AG04449 (cell line): Measurements from ENCODE around the gene KIFC3.

Source experiments
- CTCF ChIA-PET: fragments of 350-600 bp; formaldehyde crosslinking; extraction: SDS; loops from one replicate; lab custom pipeline; 2021; ENCODE audit warnings: antibody characterized with exemption; lab: Yijun Ruan, JAX
- POLR2A ChIA-PET: fragments of 400-600, 350-600 bp; formaldehyde crosslinking; extraction: SDS; loops from one replicate; lab custom pipeline; 2020; ENCODE audit warnings: antibody characterized with exemption, inconsistent platforms; lab: Yijun Ruan, JAX
- DNase-seq: peaks from one replicate; pipeline ENCODE4 v3.0.0-alpha.2; 2010; ENCODE audit warnings: low read depth, low spot score
- H3K4me3 ChIP-seq: 2 replicates; pipeline ENCODE4 v1.5.1; 2011; ENCODE audit warnings: low read depth, mild to moderate bottlenecking, control low read depth, low read length
- TF ChIP-seq, protein P1 (sequence below): IDR thresholded peaks from one replicate; pipeline ENCODE4 v1.5.1; 2011; ENCODE audit warnings: mild to moderate bottlenecking, moderate library complexity, low read length, control low read depth, inconsistent platforms; ENCODE audit not compliant: insufficient read depth; ENCODE audit errors: missing control alignments

The KIFC3 gene

DNA sequence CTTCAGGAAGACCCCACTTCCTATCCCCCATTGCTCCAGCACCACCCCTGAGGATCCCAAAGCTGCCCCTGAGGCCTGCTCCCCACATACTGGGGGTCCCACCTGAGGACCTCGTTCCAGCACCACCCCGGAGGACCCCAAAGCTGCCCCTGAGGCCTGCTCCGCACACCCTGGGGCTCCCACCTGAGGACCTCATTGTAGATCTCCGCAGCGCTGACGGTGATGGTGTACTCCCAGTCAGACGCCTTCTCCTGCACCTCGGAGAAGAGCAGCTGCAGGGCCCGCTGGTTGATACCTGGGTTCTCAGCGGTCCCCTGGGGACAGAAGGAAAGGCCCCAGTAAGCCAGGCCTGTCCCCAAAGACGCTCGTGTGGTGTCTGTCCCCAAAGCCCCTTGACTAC, 40.3 kb downstream of the KIFC3 start:
- ChIA-PET POLR2A (no interaction called here), CTCF (interaction anchor here (1.1 to 1.8 kb wide), 3 partner anchors 12 to 101 kb away, joined by 3 to 7 read pairs (median 4); no protein-coding TSS in a partner anchor)
- no peak for DNase-seq
- no peak overlapping the region for H3K4me3 ChIP-seq
- TF ChIP-seq, protein P1, sequence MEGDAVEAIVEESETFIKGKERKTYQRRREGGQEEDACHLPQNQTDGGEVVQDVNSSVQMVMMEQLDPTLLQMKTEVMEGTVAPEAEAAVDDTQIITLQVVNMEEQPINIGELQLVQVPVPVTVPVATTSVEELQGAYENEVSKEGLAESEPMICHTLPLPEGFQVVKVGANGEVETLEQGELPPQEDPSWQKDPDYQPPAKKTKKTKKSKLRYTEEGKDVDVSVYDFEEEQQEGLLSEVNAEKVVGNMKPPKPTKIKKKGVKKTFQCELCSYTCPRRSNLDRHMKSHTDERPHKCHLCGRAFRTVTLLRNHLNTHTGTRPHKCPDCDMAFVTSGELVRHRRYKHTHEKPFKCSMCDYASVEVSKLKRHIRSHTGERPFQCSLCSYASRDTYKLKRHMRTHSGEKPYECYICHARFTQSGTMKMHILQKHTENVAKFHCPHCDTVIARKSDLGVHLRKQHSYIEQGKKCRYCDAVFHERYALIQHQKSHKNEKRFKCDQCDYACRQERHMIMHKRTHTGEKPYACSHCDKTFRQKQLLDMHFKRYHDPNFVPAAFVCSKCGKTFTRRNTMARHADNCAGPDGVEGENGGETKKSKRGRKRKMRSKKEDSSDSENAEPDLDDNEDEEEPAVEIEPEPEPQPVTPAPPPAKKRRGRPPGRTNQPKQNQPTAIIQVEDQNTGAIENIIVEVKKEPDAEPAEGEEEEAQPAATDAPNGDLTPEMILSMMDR, result no peak

DNA sequence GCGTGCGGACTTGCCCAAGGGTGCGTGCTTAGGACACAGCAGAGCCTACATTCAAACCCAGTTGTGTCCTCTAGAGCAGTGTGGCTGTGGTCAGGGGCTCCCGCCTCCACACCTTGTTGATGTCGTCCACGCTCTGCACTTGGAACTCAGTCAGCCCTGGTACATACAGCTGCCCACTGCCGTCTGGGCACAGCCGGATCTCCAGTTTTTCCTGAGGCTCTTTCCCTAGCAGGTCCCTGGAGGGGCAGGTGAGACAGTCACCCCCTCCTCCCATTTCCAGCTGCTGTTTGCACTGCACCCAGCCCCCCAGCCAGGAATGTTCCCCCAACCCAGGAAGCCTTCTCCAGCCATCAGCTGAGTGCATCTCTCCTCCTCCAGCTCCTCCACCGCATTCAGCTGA, 41.0 kb downstream of the KIFC3 start:
- CTCF ChIA-PET, result interaction anchor here (1.4 to 1.8 kb wide), 2 partner anchors 13 to 102 kb away, joined by 4 to 7 read pairs; no protein-coding TSS in a partner anchor

DNA sequence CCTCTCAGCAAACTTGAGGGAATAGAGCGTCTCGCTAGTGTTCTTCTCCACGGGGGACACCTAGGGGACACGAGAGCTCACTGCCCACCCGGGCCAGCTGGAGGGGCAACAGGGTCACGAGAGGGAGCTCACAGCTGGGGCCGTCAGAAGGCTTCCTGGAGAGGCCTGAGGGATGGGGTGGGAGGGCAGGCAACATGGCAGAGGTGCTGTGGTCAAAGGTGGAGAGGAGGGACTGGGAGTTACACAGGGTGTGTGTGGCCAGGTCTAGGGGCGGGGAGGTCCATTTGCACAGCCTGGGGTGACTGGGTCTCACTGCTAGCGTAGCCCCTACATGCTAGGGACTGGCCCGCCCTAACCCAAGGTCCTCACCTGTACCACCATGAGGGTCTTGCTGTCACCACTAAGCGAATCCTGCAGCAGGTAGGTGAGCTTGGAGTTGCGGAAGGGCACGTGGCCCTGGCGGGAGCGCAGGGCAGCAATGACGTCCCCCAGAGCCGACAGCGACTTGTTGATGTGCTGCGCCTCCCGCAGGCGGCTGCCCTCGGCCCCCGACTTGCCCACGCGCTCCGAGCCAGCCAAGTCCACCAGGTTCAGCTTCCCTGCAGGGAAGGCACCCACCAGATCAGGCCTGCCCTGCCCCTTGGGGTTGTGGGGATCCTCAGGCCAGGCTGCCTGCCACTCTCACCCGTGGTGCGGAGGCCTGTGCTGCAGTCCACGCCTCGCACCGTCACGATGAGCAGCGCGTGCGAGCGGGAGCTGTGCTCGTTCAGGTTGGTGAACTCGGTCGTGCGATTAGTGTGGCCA, 41.7 kb downstream of the KIFC3 start:
- no peak for DNase-seq
- TF ChIP-seq, protein P1, result no peak
- no peak overlapping the region for H3K4me3 ChIP-seq
- CTCF ChIA-PET, result interaction anchor here (0.8 to 6.8 kb wide), 5 partner anchors 8 to 361 kb away, joined by 3 to 122 read pairs (median 3); no protein-coding TSS in a partner anchor
- POLR2A ChIA-PET, result no interaction called here

More for the DNA sequence above, 41.0 kb downstream of the KIFC3 start:
- H3K4me3 ChIP-seq, result no peak overlapping the region
- no peak for DNase-seq
- TF ChIP-seq, protein P1, result no peak
- POLR2A ChIA-PET, result no interaction called here

DNA sequence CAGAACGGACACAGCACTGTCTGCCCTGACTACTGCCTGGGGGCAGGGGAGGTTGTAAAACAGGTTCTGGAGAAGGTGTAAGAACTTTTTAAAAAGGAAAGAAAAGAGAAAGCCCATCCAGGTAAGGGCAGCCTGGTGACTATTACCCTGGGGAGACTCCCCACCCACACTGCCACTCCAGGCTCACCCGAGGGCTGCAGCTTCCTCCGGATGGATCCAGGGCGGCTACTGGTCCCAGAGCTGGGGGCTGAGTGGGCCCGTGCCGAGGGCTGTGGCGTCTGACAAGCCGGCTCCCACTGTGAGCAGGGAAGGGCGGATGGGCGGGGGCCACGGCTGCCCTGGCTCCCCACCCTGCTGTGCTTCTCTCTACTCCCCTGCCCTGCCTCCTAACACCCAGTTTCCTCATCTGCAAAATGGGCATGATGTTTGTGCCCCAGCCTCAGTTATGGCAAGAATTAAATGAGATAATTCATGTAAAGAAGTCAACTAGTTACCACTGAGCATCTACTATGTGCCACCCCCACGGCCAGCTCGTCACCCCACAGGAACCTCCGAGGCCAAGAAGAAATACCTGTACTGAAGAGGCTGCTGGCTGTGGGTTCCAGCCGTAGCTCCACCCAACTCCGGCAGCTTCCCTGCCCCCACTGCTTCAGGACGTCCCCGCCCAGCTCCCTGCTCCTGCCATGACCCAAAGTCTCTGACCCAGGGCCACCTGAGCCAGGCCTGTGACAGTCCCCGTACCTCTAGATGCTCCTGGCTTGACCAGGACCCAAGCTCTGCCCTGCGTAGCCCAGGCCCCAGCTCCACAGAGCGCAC, 42.5 kb downstream of the KIFC3 start:
- TF ChIP-seq, protein P1, result no peak
- no peak overlapping the region for H3K4me3 ChIP-seq

DNA sequence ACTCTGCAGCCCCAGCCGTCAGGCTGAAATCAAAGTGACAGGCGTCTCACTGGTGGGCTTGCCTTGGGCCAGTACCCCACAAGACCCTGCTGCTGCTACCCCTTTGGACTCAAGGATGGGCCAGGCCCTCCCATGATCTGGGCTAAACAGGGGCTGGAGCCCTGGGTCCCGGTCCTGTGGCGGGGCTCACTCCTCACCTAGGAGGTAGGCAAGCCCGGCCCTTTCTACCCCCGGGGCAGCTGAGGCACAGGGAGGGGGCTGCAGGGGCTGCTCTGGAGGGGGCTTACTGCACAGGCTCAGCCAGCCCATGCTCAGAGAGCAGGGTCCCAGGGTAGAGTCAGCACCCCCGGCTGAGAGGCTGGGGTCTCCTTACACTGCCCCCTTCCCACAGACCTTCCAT, 43.2 kb downstream of the KIFC3 start:
- TF ChIP-seq, protein P1, result no peak
- DNase-seq, result no peak
- POLR2A ChIA-PET, result no interaction called here
- CTCF ChIA-PET, result interaction anchor here (1.1 to 6.8 kb wide), 3 partner anchors 10 to 105 kb away, joined by 3 to 122 read pairs (median 27); partner anchors contain the start of gene KATNB1
- H3K4me3 ChIP-seq, result no peak overlapping the region

More for the DNA sequence above, 42.5 kb downstream of the KIFC3 start:
- ChIA-PET CTCF (interaction anchor here (0.8 to 6.8 kb wide), 5 partner anchors 9 to 362 kb away, joined by 3 to 122 read pairs (median 3); no protein-coding TSS in a partner anchor), POLR2A (no interaction called here)
- DNase-seq, result no peak
